Transverse colon (tissue), 3 donors: ENCODE results near the gene UBE2S.

Experiments used
- EP300 ChIP-seq: sonication (generic); formaldehyde crosslinking; IDR thresholded peaks from one replicate; pipeline ENCODE4 v1.6.1; 2017; ENCODE audit warnings: antibody characterized with exemption, low read depth
- POLR2A ChIP-seq: fragments of 450-650 bp; IDR thresholded peaks from one replicate; pipeline ENCODE4 v1.6.1; 2016; ENCODE audit warnings: antibody characterized with exemption, mild to moderate bottlenecking, moderate library complexity
- TF ChIP-seq, protein P1 (sequence below), 5 experiments: fragments of 200-600 bp in 3 of 5; fragments of 450-650 bp in 2 of 5; sonication (generic) in 3 of 5; IDR thresholded peaks; 1 replicate in 2 of 5; 2 replicates in 3 of 5; pipeline ENCODE4 v1.5.1; 2016 to 2017; ENCODE audit warnings: antibody characterized with exemption in 5 of 5, inconsistent platforms in 3 of 5, mild to moderate bottlenecking in 2 of 5, moderate library complexity in 1 of 5

DNA sequence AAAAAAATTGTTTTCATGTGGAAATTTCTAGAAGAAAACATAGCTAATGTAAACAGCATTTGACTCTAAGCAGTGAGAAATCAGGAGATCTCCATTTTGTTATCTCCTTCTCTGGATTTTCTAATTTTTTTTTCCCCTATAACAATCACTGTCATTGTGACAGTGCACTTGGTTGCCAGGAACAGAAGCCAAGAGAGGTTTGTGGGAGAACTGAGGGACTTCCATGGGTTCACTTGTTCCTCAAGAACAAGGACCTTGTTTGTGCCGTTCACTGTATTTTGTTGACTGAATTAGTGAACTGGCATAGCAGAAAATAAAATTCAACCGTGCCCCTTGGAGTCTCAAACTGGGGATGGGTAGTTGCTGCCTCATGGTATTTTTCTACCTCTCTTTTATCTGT, 18.5 kb upstream of the UBE2S start:
- TF ChIP-seq, protein P1, sequence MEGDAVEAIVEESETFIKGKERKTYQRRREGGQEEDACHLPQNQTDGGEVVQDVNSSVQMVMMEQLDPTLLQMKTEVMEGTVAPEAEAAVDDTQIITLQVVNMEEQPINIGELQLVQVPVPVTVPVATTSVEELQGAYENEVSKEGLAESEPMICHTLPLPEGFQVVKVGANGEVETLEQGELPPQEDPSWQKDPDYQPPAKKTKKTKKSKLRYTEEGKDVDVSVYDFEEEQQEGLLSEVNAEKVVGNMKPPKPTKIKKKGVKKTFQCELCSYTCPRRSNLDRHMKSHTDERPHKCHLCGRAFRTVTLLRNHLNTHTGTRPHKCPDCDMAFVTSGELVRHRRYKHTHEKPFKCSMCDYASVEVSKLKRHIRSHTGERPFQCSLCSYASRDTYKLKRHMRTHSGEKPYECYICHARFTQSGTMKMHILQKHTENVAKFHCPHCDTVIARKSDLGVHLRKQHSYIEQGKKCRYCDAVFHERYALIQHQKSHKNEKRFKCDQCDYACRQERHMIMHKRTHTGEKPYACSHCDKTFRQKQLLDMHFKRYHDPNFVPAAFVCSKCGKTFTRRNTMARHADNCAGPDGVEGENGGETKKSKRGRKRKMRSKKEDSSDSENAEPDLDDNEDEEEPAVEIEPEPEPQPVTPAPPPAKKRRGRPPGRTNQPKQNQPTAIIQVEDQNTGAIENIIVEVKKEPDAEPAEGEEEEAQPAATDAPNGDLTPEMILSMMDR (IDR thresholded peaks at IDR 0.05), result no peak
- TF ChIP-seq POLR2A (no peak), EP300 (no peak)
